Body of pancreas (tissue), 4 donors: ENCODE data around the gene CBR4.

Experiments used
- POLR2A ChIP-seq, 3 donors: fragments of 450-650 bp; IDR thresholded peaks; one replicate each; pipeline ENCODE4 v1.6.1; 2016; ENCODE audit warnings: antibody characterized with exemption in 3 of 3, mild to moderate bottlenecking in 2 of 3
- TF ChIP-seq, protein P1 (sequence below), 7 experiments: fragments of 450-650 bp in 4 of 7; fragments of 200-600 bp in 3 of 7; sonication (generic) in 3 of 7; IDR thresholded peaks; one replicate each; pipeline ENCODE4 v1.5.1; 2016 to 2019; ENCODE audit warnings: antibody characterized with exemption in 7 of 7

DNA sequence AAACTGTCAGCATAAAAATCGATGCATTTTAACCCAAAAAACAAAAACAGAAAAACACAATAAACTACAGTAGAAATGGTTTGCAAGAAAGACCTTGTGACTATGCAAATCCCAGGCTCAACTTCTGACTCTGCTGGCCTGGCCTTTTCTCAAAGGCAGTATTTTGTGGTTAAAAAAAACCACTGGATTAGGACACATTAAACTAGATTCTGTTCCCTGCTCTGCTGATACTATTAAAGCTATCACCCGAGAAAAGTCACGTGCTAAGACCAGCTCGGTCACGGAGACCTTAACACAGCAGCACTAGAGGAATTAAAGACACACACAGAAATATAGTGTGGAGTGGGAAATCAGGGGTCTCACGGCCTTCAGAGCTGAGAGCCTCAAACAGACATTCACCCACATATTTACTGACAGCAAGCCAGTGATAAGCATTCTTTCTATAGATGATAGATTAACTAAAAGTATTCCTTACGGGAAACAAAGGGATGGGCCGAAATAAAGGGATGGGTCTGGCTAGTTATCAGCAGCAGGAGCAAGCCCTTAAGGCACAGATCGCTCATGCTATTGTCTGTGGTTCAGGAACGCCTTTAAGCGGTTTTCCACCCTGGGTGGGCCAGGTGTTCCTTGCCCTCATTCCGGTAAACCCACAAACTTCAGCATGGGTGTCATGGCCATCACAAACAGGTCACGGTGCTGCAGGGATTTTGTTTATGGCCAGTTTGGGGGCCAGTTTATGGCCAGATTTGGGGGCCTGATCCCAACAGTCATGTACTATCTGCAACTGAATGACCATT, 16.1 kb downstream of the CBR4 start:
- TF ChIP-seq, protein P1, sequence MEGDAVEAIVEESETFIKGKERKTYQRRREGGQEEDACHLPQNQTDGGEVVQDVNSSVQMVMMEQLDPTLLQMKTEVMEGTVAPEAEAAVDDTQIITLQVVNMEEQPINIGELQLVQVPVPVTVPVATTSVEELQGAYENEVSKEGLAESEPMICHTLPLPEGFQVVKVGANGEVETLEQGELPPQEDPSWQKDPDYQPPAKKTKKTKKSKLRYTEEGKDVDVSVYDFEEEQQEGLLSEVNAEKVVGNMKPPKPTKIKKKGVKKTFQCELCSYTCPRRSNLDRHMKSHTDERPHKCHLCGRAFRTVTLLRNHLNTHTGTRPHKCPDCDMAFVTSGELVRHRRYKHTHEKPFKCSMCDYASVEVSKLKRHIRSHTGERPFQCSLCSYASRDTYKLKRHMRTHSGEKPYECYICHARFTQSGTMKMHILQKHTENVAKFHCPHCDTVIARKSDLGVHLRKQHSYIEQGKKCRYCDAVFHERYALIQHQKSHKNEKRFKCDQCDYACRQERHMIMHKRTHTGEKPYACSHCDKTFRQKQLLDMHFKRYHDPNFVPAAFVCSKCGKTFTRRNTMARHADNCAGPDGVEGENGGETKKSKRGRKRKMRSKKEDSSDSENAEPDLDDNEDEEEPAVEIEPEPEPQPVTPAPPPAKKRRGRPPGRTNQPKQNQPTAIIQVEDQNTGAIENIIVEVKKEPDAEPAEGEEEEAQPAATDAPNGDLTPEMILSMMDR (IDR thresholded peaks at IDR 0.05), result no peak
- no peak for TF ChIP-seq POLR2A (IDR thresholded peaks at IDR 0.05)
